ENCODE results near the gene ARHGAP10.

DNA sequence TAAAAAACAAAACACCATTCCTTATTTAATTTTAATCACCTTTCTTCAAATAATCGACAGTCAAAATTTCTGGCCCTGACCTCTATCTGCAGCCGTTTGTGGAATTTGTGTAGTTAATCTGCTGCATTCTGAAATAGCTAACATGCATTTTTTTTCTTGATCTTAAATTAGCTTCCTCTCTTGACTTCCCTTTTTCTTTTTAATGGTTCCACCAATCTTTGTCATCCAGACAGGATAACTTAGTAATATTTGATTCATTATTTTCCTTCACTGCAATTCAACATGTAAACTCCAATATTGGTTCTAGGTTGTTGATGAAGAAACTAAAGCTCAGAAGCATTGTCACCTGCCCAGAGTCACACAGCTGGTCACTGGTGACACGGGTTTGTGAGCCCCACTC lies 77.3 kb downstream of the ARHGAP10 start:
- TF ChIP-seq POLR2A (IDR thresholded peaks at IDR 0.05; ENCODE audit: low read depth, low read length) (no peak), TAF1 (IDR thresholded peaks at IDR 0.05; ENCODE audit: low read depth, low read length) (no peak), POLR2AphosphoS5 (IDR thresholded peaks at IDR 0.05; ENCODE audit: low read depth, low read length) (no peak)
